ENCODE measurements around the gene PSMD8. TPM values are rescaled to one million over a fixed set of nuclear protein-coding genes. Genes with fewer than 3 reads are reported as not detected.

The PSMD8 gene
- total and polyA plus RNA-seq, 2 of the 8 experiments (the other 6 are each of a cell fraction or from before 2014, with no cell fraction given), result 170 to 486 TPM

DNA sequence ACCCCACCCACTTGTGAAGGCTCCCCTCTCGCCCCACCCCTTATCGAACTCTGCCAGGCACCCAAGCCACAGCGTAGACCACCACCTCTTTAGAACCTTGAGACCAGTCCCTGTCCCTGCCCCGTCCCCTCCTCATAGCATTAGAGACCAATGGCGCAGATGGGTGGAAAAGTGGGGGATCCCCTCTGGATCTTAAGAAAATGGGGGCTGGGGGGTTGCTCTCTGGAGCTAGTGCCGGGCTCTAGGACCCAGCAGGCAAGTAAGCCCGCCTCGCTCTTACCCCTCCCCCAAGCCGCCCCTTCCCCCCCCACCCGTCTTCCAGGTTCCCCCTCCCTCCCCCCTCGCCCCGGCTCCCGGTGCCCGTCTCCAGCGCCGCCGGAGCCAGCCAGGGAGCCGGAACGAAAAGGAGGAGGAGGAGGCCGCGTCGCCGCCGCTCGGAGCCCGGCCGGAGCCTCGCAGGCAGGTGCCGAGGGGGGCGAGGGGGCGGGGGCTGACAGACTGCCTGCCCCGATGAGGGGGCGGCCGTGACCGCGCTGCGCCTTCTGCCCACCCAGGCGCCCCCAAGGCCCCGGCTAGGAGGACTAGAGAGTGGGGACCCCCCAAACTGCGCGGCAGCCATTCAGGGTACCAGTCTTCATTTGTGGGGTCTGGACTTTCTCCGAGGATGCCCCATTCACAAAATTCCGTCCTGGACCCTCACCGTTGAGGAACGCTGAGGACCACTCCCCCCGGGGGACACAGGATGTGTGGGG is 14.2 kb downstream of the PSMD8 start, which contains the start of gene SPRED3 (continued):
- TF ChIP-seq KDM4A (IDR thresholded peaks at IDR 0.05; ENCODE audit: low read depth, low read length, severe bottlenecking) (peak; percentile 66), CEBPB (IDR thresholded peaks at IDR 0.05; ENCODE audit: low read depth, low read length) (no peak), YY1 (IDR thresholded peaks at IDR 0.05; ENCODE audit: low read depth, low read length) (no peak), PHF8 (conservative IDR thresholded peaks at IDR 0.05; ENCODE audit: low read depth, low read length) (peak; percentile 45), SIN3A (conservative IDR thresholded peaks at IDR 0.05 in 1 of 2, IDR thresholded peaks at IDR 0.05 in 1 of 2; ENCODE audit: low read depth in 1 of 2, low read length in 2 of 2) (peak in 1 of 2 experiments; percentile 50; a peak in 1 of 4 replicates)

Data from H1 (cell line).